ENCODE measurements around the gene TMEM229B. TPM values are rescaled to one million over a fixed set of nuclear protein-coding genes. Genes with fewer than 3 reads are reported as not detected.
A peak's percentile ranks its signal among the peaks of the same experiment; 100 is the strongest.

TMEM229B gene
- total and polyA plus RNA-seq, 4 donors, result 13.9 to 56.0 (median 40.7) TPM

- H3K4me3 ChIP-seq (ENCODE audit: low read depth, low read length), result no peak overlapping the region
- WGBS (ENCODE audit: insufficient coverage), result 63% methylated on average over 2 of the region's 2 CpGs
- H3K36me3 ChIP-seq (ENCODE audit: control insufficient read depth, insufficient read depth, low read length), result no peaks in the 10 kb centered on the region
- no peak overlapping the region for H3K27ac ChIP-seq (ENCODE audit: low read depth, low read length)
- DNase-seq (ENCODE audit: low read depth in 4 of 6, low spot score in 6 of 6), result no peak
- H3K4me1 ChIP-seq (ENCODE audit: control insufficient read depth, insufficient read depth, low read length), result peaks cover 5% of the 10 kb centered on the region
- no peaks in the 10 kb centered on the region for H3K27me3 ChIP-seq (ENCODE audit: control insufficient read depth, insufficient read depth, low read length)
- H3K9me3 ChIP-seq (ENCODE audit: control insufficient read depth, insufficient read depth, low read length), result no peaks in the 10 kb centered on the region
Measured at GRCh38 chr14:67449096-67449495, 39.4 kb downstream of the TMEM229B start.

- Histone ChIP-seq H3K36me3 (ENCODE audit: control insufficient read depth, insufficient read depth, low read length) (no peaks in the 10 kb centered on the region), H3K27ac (ENCODE audit: low read depth, low read length) (no peak overlapping the region), H3K9me3 (ENCODE audit: control insufficient read depth, insufficient read depth, low read length) (no peaks in the 10 kb centered on the region), H3K27me3 (ENCODE audit: control insufficient read depth, insufficient read depth, low read length) (no peaks in the 10 kb centered on the region), H3K4me1 (ENCODE audit: control insufficient read depth, insufficient read depth, low read length) (peaks cover 5% of the 10 kb centered on the region), H3K4me3 (ENCODE audit: low read depth, low read length) (no peak overlapping the region)
- DNase-seq (ENCODE audit: low read depth in 4 of 6, low spot score in 6 of 6), result no peak
- no CpG with 5 or more reads among the region's 1 CpG for WGBS (ENCODE audit: insufficient coverage)
Measured at GRCh38 chr14:67447033-67447381, 41.5 kb downstream of the TMEM229B start.

GRCh38 chr14:67446371-67447032, 42.0 kb downstream of the TMEM229B start:
- Histone ChIP-seq H3K36me3 (ENCODE audit: control insufficient read depth, insufficient read depth, low read length) (no peaks in the 10 kb centered on the region), H3K27ac (ENCODE audit: low read depth, low read length) (no peak overlapping the region), H3K9me3 (ENCODE audit: control insufficient read depth, insufficient read depth, low read length) (no peaks in the 10 kb centered on the region), H3K4me1 (ENCODE audit: control insufficient read depth, insufficient read depth, low read length) (peaks cover 5% of the 10 kb centered on the region), H3K27me3 (ENCODE audit: control insufficient read depth, insufficient read depth, low read length) (no peaks in the 10 kb centered on the region), H3K4me3 (ENCODE audit: low read depth, low read length) (no peak overlapping the region)
- DNase-seq (ENCODE audit: low read depth in 4 of 6, low spot score in 6 of 6), result peak; percentile 22 to 82 (median 44)
- 42% methylated on average over 7 of the region's 8 CpGs for WGBS (ENCODE audit: insufficient coverage)

- DNase-seq (ENCODE audit: low read depth in 4 of 6, low spot score in 6 of 6), result no peak
- Histone ChIP-seq H3K27ac (ENCODE audit: low read depth, low read length) (no peak overlapping the region), H3K4me1 (ENCODE audit: control insufficient read depth, insufficient read depth, low read length) (peaks cover 5% of the 10 kb centered on the region), H3K36me3 (ENCODE audit: control insufficient read depth, insufficient read depth, low read length) (no peaks in the 10 kb centered on the region), H3K9me3 (ENCODE audit: control insufficient read depth, insufficient read depth, low read length) (no peaks in the 10 kb centered on the region), H3K27me3 (ENCODE audit: control insufficient read depth, insufficient read depth, low read length) (no peaks in the 10 kb centered on the region), H3K4me3 (ENCODE audit: low read depth, low read length) (no peak overlapping the region)
- WGBS (ENCODE audit: insufficient coverage), result 89% methylated on average over 2 of the region's 3 CpGs
Measured at GRCh38 chr14:67444395-67444794, 44.1 kb downstream of the TMEM229B start.

GRCh38 chr14:67442139-67442906, 46.2 kb downstream of the TMEM229B start:
- Histone ChIP-seq H3K4me3 (ENCODE audit: low read depth, low read length) (no peak overlapping the region), H3K9me3 (ENCODE audit: control insufficient read depth, insufficient read depth, low read length) (no peaks in the 10 kb centered on the region), H3K4me1 (ENCODE audit: control insufficient read depth, insufficient read depth, low read length) (peaks cover 8% of the 10 kb centered on the region), H3K36me3 (ENCODE audit: control insufficient read depth, insufficient read depth, low read length) (no peaks in the 10 kb centered on the region), H3K27ac (ENCODE audit: low read depth, low read length) (no peak overlapping the region), H3K27me3 (ENCODE audit: control insufficient read depth, insufficient read depth, low read length) (no peaks in the 10 kb centered on the region)
- DNase-seq (ENCODE audit: low read depth in 4 of 6, low spot score in 6 of 6), result no peak
- 88% methylated on average over 8 of the region's 8 CpGs for WGBS (ENCODE audit: insufficient coverage)

GRCh38 chr14:67441672-67442071, 46.8 kb downstream of the TMEM229B start:
- no peaks in the 10 kb centered on the region for H3K36me3 ChIP-seq (ENCODE audit: control insufficient read depth, insufficient read depth, low read length)
- peaks cover 8% of the 10 kb centered on the region for H3K4me1 ChIP-seq (ENCODE audit: control insufficient read depth, insufficient read depth, low read length)
- no peaks in the 10 kb centered on the region for H3K9me3 ChIP-seq (ENCODE audit: control insufficient read depth, insufficient read depth, low read length)
- no peak for DNase-seq (ENCODE audit: low read depth in 4 of 6, low spot score in 6 of 6)
- WGBS (ENCODE audit: insufficient coverage), result 97% methylated on average over 7 of the region's 8 CpGs
- no peak overlapping the region for H3K27ac ChIP-seq (ENCODE audit: low read depth, low read length)
- H3K27me3 ChIP-seq (ENCODE audit: control insufficient read depth, insufficient read depth, low read length), result no peaks in the 10 kb centered on the region
- H3K4me3 ChIP-seq (ENCODE audit: low read depth, low read length), result no peak overlapping the region

GRCh38 chr14:67441256-67441655, 47.3 kb downstream of the TMEM229B start:
- H3K27ac ChIP-seq (ENCODE audit: low read depth, low read length), result no peak overlapping the region
- no peak overlapping the region for H3K4me3 ChIP-seq (ENCODE audit: low read depth, low read length)
- no peaks in the 10 kb centered on the region for H3K36me3 ChIP-seq (ENCODE audit: control insufficient read depth, insufficient read depth, low read length)
- H3K9me3 ChIP-seq (ENCODE audit: control insufficient read depth, insufficient read depth, low read length), result no peaks in the 10 kb centered on the region
- peaks cover 8% of the 10 kb centered on the region for H3K4me1 ChIP-seq (ENCODE audit: control insufficient read depth, insufficient read depth, low read length)
- no CpG with 5 or more reads among the region's 2 CpGs for WGBS (ENCODE audit: insufficient coverage)
- DNase-seq (ENCODE audit: low read depth in 4 of 6, low spot score in 6 of 6), result no peak
- no peaks in the 10 kb centered on the region for H3K27me3 ChIP-seq (ENCODE audit: control insufficient read depth, insufficient read depth, low read length)

- Histone ChIP-seq H3K27ac (ENCODE audit: low read depth, low read length) (no peak overlapping the region), H3K36me3 (ENCODE audit: control insufficient read depth, insufficient read depth, low read length) (no peaks in the 10 kb centered on the region), H3K27me3 (ENCODE audit: control insufficient read depth, insufficient read depth, low read length) (no peaks in the 10 kb centered on the region), H3K4me3 (ENCODE audit: low read depth, low read length) (no peak overlapping the region), H3K9me3 (ENCODE audit: control insufficient read depth, insufficient read depth, low read length) (no peaks in the 10 kb centered on the region), H3K4me1 (ENCODE audit: control insufficient read depth, insufficient read depth, low read length) (peaks cover 14% of the 10 kb centered on the region)
- 86% methylated on average over 4 of the region's 4 CpGs for WGBS (ENCODE audit: insufficient coverage)
- DNase-seq (ENCODE audit: low read depth in 4 of 6, low spot score in 6 of 6), result no peak
Measured at GRCh38 chr14:67440513-67440912, 48.0 kb downstream of the TMEM229B start.

GRCh38 chr14:67438969-67439368, 49.6 kb downstream of the TMEM229B start:
- no peaks in the 10 kb centered on the region for H3K9me3 ChIP-seq (ENCODE audit: control insufficient read depth, insufficient read depth, low read length)
- no peak for DNase-seq (ENCODE audit: low read depth in 4 of 6, low spot score in 6 of 6)
- no peaks in the 10 kb centered on the region for H3K36me3 ChIP-seq (ENCODE audit: control insufficient read depth, insufficient read depth, low read length)
- WGBS (ENCODE audit: insufficient coverage), result 85% methylated on average over 1 of the region's 1 CpG
- H3K27ac ChIP-seq (ENCODE audit: low read depth, low read length), result no peak overlapping the region
- H3K4me1 ChIP-seq (ENCODE audit: control insufficient read depth, insufficient read depth, low read length), result peaks cover 17% of the 10 kb centered on the region
- H3K27me3 ChIP-seq (ENCODE audit: control insufficient read depth, insufficient read depth, low read length), result no peaks in the 10 kb centered on the region
- no peak overlapping the region for H3K4me3 ChIP-seq (ENCODE audit: low read depth, low read length)

Measured in spinal cord (tissue), 10 donors.